ENCODE measurements around the gene KRTAP5-6. TPM values are rescaled to one million over a fixed set of nuclear protein-coding genes. Genes with fewer than 3 reads are reported as not detected.
"Not testable (repeated sequence)": the region's sequence is repeated elsewhere in the genome, so short reads cannot be mapped to it uniquely, and the experiment has no call there.

The KRTAP5-6 gene
- total and polyA plus RNA-seq, 2 donors (not counting 1 experiment from before 2014, with no cell fraction given), result not detected

- ATAC-seq (ENCODE audit: low read depth) (no peak), DNase-seq (no peak)
- Mint-ChIP-seq H3K27me3 (peaks cover 28% of the 10 kb centered on the region), H3K27ac (no peak overlapping the region), H3K4me3 (no peak overlapping the region), H3K4me1 (no peaks in the 10 kb centered on the region), H3K9me3 (ENCODE audit: insufficient read depth) (no peaks in the 10 kb centered on the region)
- TF ChIP-seq EZH2 (IDR thresholded peaks at IDR 0.05; ENCODE audit: borderline replicate concordance, insufficient read depth, low read depth, low read length, poor library complexity, severe bottlenecking), result no peak
- TF ChIP-seq, protein P1, sequence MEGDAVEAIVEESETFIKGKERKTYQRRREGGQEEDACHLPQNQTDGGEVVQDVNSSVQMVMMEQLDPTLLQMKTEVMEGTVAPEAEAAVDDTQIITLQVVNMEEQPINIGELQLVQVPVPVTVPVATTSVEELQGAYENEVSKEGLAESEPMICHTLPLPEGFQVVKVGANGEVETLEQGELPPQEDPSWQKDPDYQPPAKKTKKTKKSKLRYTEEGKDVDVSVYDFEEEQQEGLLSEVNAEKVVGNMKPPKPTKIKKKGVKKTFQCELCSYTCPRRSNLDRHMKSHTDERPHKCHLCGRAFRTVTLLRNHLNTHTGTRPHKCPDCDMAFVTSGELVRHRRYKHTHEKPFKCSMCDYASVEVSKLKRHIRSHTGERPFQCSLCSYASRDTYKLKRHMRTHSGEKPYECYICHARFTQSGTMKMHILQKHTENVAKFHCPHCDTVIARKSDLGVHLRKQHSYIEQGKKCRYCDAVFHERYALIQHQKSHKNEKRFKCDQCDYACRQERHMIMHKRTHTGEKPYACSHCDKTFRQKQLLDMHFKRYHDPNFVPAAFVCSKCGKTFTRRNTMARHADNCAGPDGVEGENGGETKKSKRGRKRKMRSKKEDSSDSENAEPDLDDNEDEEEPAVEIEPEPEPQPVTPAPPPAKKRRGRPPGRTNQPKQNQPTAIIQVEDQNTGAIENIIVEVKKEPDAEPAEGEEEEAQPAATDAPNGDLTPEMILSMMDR (IDR thresholded peaks at IDR 0.05), result no peak
- Histone ChIP-seq H2AFZ (ENCODE audit: insufficient read depth, low read depth, low read length, poor library complexity, severe bottlenecking) (no peak overlapping the region), H3K36me3 (replicated peaks in 1 of 2; ENCODE audit: control extremely low read depth in 1 of 2, control insufficient read depth in 1 of 2, extremely low read depth in 1 of 2, insufficient read depth in 2 of 2, low read length in 1 of 2) (no peaks in the 10 kb centered on the region), H3K4me3 (ENCODE audit: control extremely low read depth in 1 of 5, extremely low read depth in 1 of 5, insufficient read depth in 1 of 5, low read depth in 2 of 5, low read length in 4 of 5) (no peak overlapping the region), H3K9ac (ENCODE audit: low read length) (no peak overlapping the region), H3K27me3 (replicated peaks in 1 of 4; ENCODE audit: control extremely low read depth in 1 of 4, control insufficient read depth in 3 of 4, insufficient read depth in 4 of 4, low read length in 3 of 4) (peaks cover 0 to 16% (median 2%) of the 10 kb centered on the region in 4 experiments), H3K4me2 (replicated peaks; ENCODE audit: low read depth, low read length, poor library complexity, severe bottlenecking) (no peak overlapping the region), H3K4me1 (ENCODE audit: control insufficient read depth in 2 of 2, insufficient read depth in 2 of 2, low read length in 2 of 2) (no peaks in the 10 kb centered on the region), H4K20me1 (ENCODE audit: control insufficient read depth, insufficient read depth, low read length, poor library complexity, severe bottlenecking) (no peaks in the 10 kb centered on the region), H3K27ac (ENCODE audit: low read length in 2 of 2) (no peak overlapping the region), H3K79me2 (ENCODE audit: control insufficient read depth, insufficient read depth, low read length) (no peaks in the 10 kb centered on the region), H3K9me3 (ENCODE audit: control extremely low read depth in 1 of 3, control insufficient read depth in 2 of 3, insufficient read depth in 1 of 3, low read length in 2 of 3) (peaks cover 0 to 9% (median 0%) of the 10 kb centered on the region in 3 donors)
- intact Hi-C loops (cut with micrococcal nuclease), result no loop called here
- ChIA-PET CTCF (no interaction called here), POLR2A (no interaction called here)
- WGBS (ENCODE audit: insufficient coverage), result 64% methylated on average over 19 of the region's 21 CpGs
Measured at GRCh38 chr11:1669546-1670218, 27.3 kb upstream of the KRTAP5-6 start.

- intact Hi-C loops (cut with micrococcal nuclease); H3K4me1 Mint-ChIP-seq; H3K27ac ChIP-seq (ENCODE audit: low read length in 2 of 2); POLR2A ChIA-PET; H3K4me3 ChIP-seq (ENCODE audit: control extremely low read depth in 1 of 5, extremely low read depth in 1 of 5, insufficient read depth in 1 of 5, low read depth in 2 of 5, low read length in 4 of 5); DNase-seq; H2AFZ ChIP-seq (ENCODE audit: insufficient read depth, low read depth, low read length, poor library complexity, severe bottlenecking); H3K4me2 ChIP-seq (replicated peaks; ENCODE audit: low read depth, low read length, poor library complexity, severe bottlenecking); H3K79me2 ChIP-seq (ENCODE audit: control insufficient read depth, insufficient read depth, low read length); H3K36me3 ChIP-seq (replicated peaks in 1 of 2; ENCODE audit: control extremely low read depth in 1 of 2, control insufficient read depth in 1 of 2, extremely low read depth in 1 of 2, insufficient read depth in 2 of 2, low read length in 1 of 2); H3K9me3 Mint-ChIP-seq (ENCODE audit: insufficient read depth); H4K20me1 ChIP-seq (ENCODE audit: control insufficient read depth, insufficient read depth, low read length, poor library complexity, severe bottlenecking); CTCF ChIA-PET; H3K9ac ChIP-seq (ENCODE audit: low read length); H3K4me3 Mint-ChIP-seq; H3K4me1 ChIP-seq (ENCODE audit: control insufficient read depth in 2 of 2, insufficient read depth in 2 of 2, low read length in 2 of 2); H3K27ac Mint-ChIP-seq; ATAC-seq (ENCODE audit: low read depth); H3K9me3 ChIP-seq (ENCODE audit: control extremely low read depth in 1 of 3, control insufficient read depth in 2 of 3, insufficient read depth in 1 of 3, low read length in 2 of 3): not testable (repeated sequence)
- no CpG with 5 or more reads among the region's 1 CpG for WGBS (ENCODE audit: insufficient coverage)
- H3K27me3 Mint-ChIP-seq, result peaks cover 34% of the 10 kb centered on the region
- peaks cover 0 to 16% (median 2%) of the 10 kb centered on the region in 4 experiments for H3K27me3 ChIP-seq (replicated peaks in 1 of 4; ENCODE audit: control extremely low read depth in 1 of 4, control insufficient read depth in 3 of 4, insufficient read depth in 4 of 4, low read length in 3 of 4)
Measured at GRCh38 chr11:1670457-1670856, 26.5 kb upstream of the KRTAP5-6 start.

All from B cell (primary cell).